IPS-15b (cell line): ENCODE results near the gene NPBWR2.

Experiments
- H3K27me3 ChIP-seq: one replicate; pipeline ENCODE4 v1.6.1; 2013; ENCODE audit warnings: low read length; ENCODE audit not compliant: control insufficient read depth, insufficient read depth
- H3K36me3 ChIP-seq: one replicate; pipeline ENCODE4 v1.6.1; 2013; ENCODE audit warnings: low read length; ENCODE audit not compliant: control insufficient read depth, insufficient read depth
- H3K4me1 ChIP-seq: one replicate; pipeline ENCODE4 v1.6.1; 2013; ENCODE audit warnings: mild to moderate bottlenecking, low read length; ENCODE audit not compliant: control insufficient read depth, insufficient read depth
- H3K4me3 ChIP-seq: one replicate; pipeline ENCODE4 v1.5.1; 2013; ENCODE audit warnings: low read depth, low read length
- H3K9ac ChIP-seq: one replicate; pipeline ENCODE4 v1.6.1; 2013; ENCODE audit warnings: low read depth, mild to moderate bottlenecking, low read length
- H3K9me3 ChIP-seq: one replicate; pipeline ENCODE4 v1.6.1; 2013; ENCODE audit warnings: mild to moderate bottlenecking, low read length; ENCODE audit not compliant: control insufficient read depth, insufficient read depth

NPBWR2 gene

GRCh38 chr20:64113444-64113775 lies 6.0 kb upstream of the NPBWR2 start:
- no peaks in the 10 kb centered on the region for H3K4me1 ChIP-seq
- no peak overlapping the region for H3K4me3 ChIP-seq
- no peaks in the 10 kb centered on the region for H3K9me3 ChIP-seq
- no peaks in the 10 kb centered on the region for H3K36me3 ChIP-seq
- no peaks in the 10 kb centered on the region for H3K27me3 ChIP-seq
- no peak overlapping the region for H3K9ac ChIP-seq

GRCh38 chr20:64112691-64113443 lies 5.5 kb upstream of the NPBWR2 start:
- H3K27me3 ChIP-seq = no peaks in the 10 kb centered on the region

GRCh38 chr20:64111841-64112641 lies 4.7 kb upstream of the NPBWR2 start:
- Histone ChIP-seq H3K9ac (no peak overlapping the region), H3K4me1 (no peaks in the 10 kb centered on the region), H3K4me3 (no peak overlapping the region)

More at GRCh38 chr20:64112691-64113443, 5.5 kb upstream of the NPBWR2 start:
- no peak overlapping the region for H3K9ac ChIP-seq
- no peaks in the 10 kb centered on the region for H3K36me3 ChIP-seq
- H3K9me3 ChIP-seq = no peaks in the 10 kb centered on the region
- H3K4me3 ChIP-seq = no peak overlapping the region
- H3K4me1 ChIP-seq = no peaks in the 10 kb centered on the region

GRCh38 chr20:64110411-64111068 lies 3.2 kb upstream of the NPBWR2 start:
- Histone ChIP-seq H3K36me3 (no peaks in the 10 kb centered on the region), H3K4me3 (no peak overlapping the region), H3K27me3 (no peaks in the 10 kb centered on the region), H3K9me3 (no peaks in the 10 kb centered on the region), H3K4me1 (no peaks in the 10 kb centered on the region), H3K9ac (no peak overlapping the region)

More at GRCh38 chr20:64111841-64112641, 4.7 kb upstream of the NPBWR2 start:
- no peaks in the 10 kb centered on the region for H3K9me3 ChIP-seq
- no peaks in the 10 kb centered on the region for H3K27me3 ChIP-seq
- no peaks in the 10 kb centered on the region for H3K36me3 ChIP-seq

- Histone ChIP-seq H3K27me3 (no peaks in the 10 kb centered on the region), H3K4me3 (no peak overlapping the region), H3K9me3 (no peaks in the 10 kb centered on the region), H3K36me3 (no peaks in the 10 kb centered on the region), H3K9ac (no peak overlapping the region), H3K4me1 (no peaks in the 10 kb centered on the region)
Measured at GRCh38 chr20:64109831-64110391, 2.5 kb upstream of the NPBWR2 start.

GRCh38 chr20:64108731-64109681 lies 1.6 kb upstream of the NPBWR2 start:
- Histone ChIP-seq H3K9ac (no peak overlapping the region), H3K4me3 (no peak overlapping the region), H3K4me1 (no peaks in the 10 kb centered on the region), H3K27me3 (no peaks in the 10 kb centered on the region), H3K9me3 (no peaks in the 10 kb centered on the region), H3K36me3 (no peaks in the 10 kb centered on the region)

GRCh38 chr20:64107736-64108457 lies 532 bp upstream of the NPBWR2 start:
- no peak overlapping the region for H3K9ac ChIP-seq
- no peaks in the 10 kb centered on the region for H3K9me3 ChIP-seq
- peaks cover 1% of the 10 kb centered on the region for H3K27me3 ChIP-seq
- no peak overlapping the region for H3K4me3 ChIP-seq
- no peaks in the 10 kb centered on the region for H3K36me3 ChIP-seq
- no peaks in the 10 kb centered on the region for H3K4me1 ChIP-seq

GRCh38 chr20:64106435-64106961 lies 867 bp downstream of the NPBWR2 start:
- no peaks in the 10 kb centered on the region for H3K36me3 ChIP-seq
- no peaks in the 10 kb centered on the region for H3K9me3 ChIP-seq
- no peaks in the 10 kb centered on the region for H3K4me1 ChIP-seq
- H3K27me3 ChIP-seq = peaks cover 6% of the 10 kb centered on the region
- no peak overlapping the region for H3K4me3 ChIP-seq
- H3K9ac ChIP-seq = no peak overlapping the region

GRCh38 chr20:64105846-64106434 lies 1.4 kb downstream of the NPBWR2 start:
- no peak overlapping the region for H3K4me3 ChIP-seq
- no peaks in the 10 kb centered on the region for H3K36me3 ChIP-seq
- no peaks in the 10 kb centered on the region for H3K9me3 ChIP-seq
- no peaks in the 10 kb centered on the region for H3K4me1 ChIP-seq
- no peak overlapping the region for H3K9ac ChIP-seq
- H3K27me3 ChIP-seq = peaks cover 7% of the 10 kb centered on the region
